ENCODE data around the gene ADCY5. TPM values are rescaled to one million over a fixed set of nuclear protein-coding genes. Genes with fewer than 3 reads are reported as not detected.
A peak's percentile ranks its signal among the peaks of the same experiment; 100 is the strongest.

ADCY5 gene
- total RNA-seq, 1 experiment from 2014 or later = 0.24 TPM

- Histone ChIP-seq H3K27ac (no peak overlapping the region), H3K4me3 (no peak overlapping the region), H3K27me3 (ENCODE audit: insufficient read depth, low read depth) (no peaks in the 10 kb centered on the region), H3K4me2 (no peak overlapping the region), H3F3A (ENCODE audit: insufficient read depth, low read depth) (no peaks in the 10 kb centered on the region), H3K9me3 (ENCODE audit: insufficient read depth, low read depth) (no peaks in the 10 kb centered on the region), H2AFZ (no peak overlapping the region), H3K9me2 (ENCODE audit: insufficient read depth) (no peaks in the 10 kb centered on the region), H3K36me3 (ENCODE audit: low read depth) (no peaks in the 10 kb centered on the region), H4K20me1 (ENCODE audit: insufficient read depth) (no peaks in the 10 kb centered on the region), H3K79me2 (ENCODE audit: low read depth) (no peaks in the 10 kb centered on the region), H3K4me1 (replicated peaks; ENCODE audit: insufficient read depth) (no peaks in the 10 kb centered on the region)
- intact Hi-C loops (cut with micrococcal nuclease; ENCODE audit: unreplicated experiment) = no loop called here
- no peak for DNase-seq
- TF ChIP-seq CTCF (conservative IDR thresholded peaks at IDR 0.05) = no peak
- TF ChIP-seq EZH2 (IDR thresholded peaks at IDR 0.05; ENCODE audit: low read depth) = no peak
- POLR2A ChIA-PET (ENCODE audit: unreplicated experiment) = no interaction called here
- no TSS peak for BruUV-seq (replicated peaks)
- CTCF ChIA-PET = no interaction called here
Observed at GRCh38 chr3:123421353-123422174, 27.3 kb downstream of the ADCY5 start.

- intact Hi-C loops (cut with micrococcal nuclease; ENCODE audit: unreplicated experiment) = no loop called here
Observed at GRCh38 chr3:123420416-123420968, 28.4 kb downstream of the ADCY5 start.

GRCh38 chr3:123419850-123420297, 29.0 kb downstream of the ADCY5 start:
- Histone ChIP-seq H3K4me2 (no peak overlapping the region), H3K36me3 (ENCODE audit: low read depth) (no peaks in the 10 kb centered on the region), H3K9me3 (ENCODE audit: insufficient read depth, low read depth) (no peaks in the 10 kb centered on the region), H3K4me1 (replicated peaks; ENCODE audit: insufficient read depth) (no peaks in the 10 kb centered on the region), H3K27me3 (ENCODE audit: insufficient read depth, low read depth) (no peaks in the 10 kb centered on the region; the same call in 1 of the 2 replicates), H4K20me1 (ENCODE audit: insufficient read depth) (no peaks in the 10 kb centered on the region), H3K27ac (no peak overlapping the region), H3K9me2 (ENCODE audit: insufficient read depth) (no peaks in the 10 kb centered on the region), H3F3A (ENCODE audit: insufficient read depth, low read depth) (no peaks in the 10 kb centered on the region), H3K79me2 (ENCODE audit: low read depth) (no peaks in the 10 kb centered on the region), H3K4me3 (no peak overlapping the region), H2AFZ (no peak overlapping the region)
- no peak for TF ChIP-seq EZH2 (IDR thresholded peaks at IDR 0.05; ENCODE audit: low read depth)
- TF ChIP-seq CTCF (conservative IDR thresholded peaks at IDR 0.05) = no peak
- DNase-seq = peak in 1 of 2 experiments; percentile 8
- ChIA-PET POLR2A (ENCODE audit: unreplicated experiment) (interaction anchor here (0.6 kb wide), 1 partner anchor 143 kb away, joined by 5 read pairs; no protein-coding TSS in a partner anchor), CTCF (no interaction called here)
- BruUV-seq (replicated peaks) = no TSS peak
- intact Hi-C loops (cut with micrococcal nuclease; ENCODE audit: unreplicated experiment) = no loop called here

More at GRCh38 chr3:123420416-123420968, 28.4 kb downstream of the ADCY5 start:
- Histone ChIP-seq H2AFZ (no peak overlapping the region), H3K36me3 (ENCODE audit: low read depth) (no peaks in the 10 kb centered on the region), H3K27ac (no peak overlapping the region), H3K4me1 (replicated peaks; ENCODE audit: insufficient read depth) (no peaks in the 10 kb centered on the region), H3K9me2 (ENCODE audit: insufficient read depth) (no peaks in the 10 kb centered on the region), H4K20me1 (ENCODE audit: insufficient read depth) (no peaks in the 10 kb centered on the region), H3K27me3 (ENCODE audit: insufficient read depth, low read depth) (no peaks in the 10 kb centered on the region; the same call in 1 of the 2 replicates), H3F3A (ENCODE audit: insufficient read depth, low read depth) (no peaks in the 10 kb centered on the region), H3K9me3 (ENCODE audit: insufficient read depth, low read depth) (no peaks in the 10 kb centered on the region), H3K79me2 (ENCODE audit: low read depth) (no peaks in the 10 kb centered on the region), H3K4me2 (no peak overlapping the region), H3K4me3 (no peak overlapping the region)
- TF ChIP-seq EZH2 (IDR thresholded peaks at IDR 0.05; ENCODE audit: low read depth) (no peak), CTCF (conservative IDR thresholded peaks at IDR 0.05) (no peak)
- DNase-seq = no peak
- ChIA-PET POLR2A (ENCODE audit: unreplicated experiment) (interaction anchor here (0.6 kb wide), 1 partner anchor 142 kb away, joined by 5 read pairs; no protein-coding TSS in a partner anchor), CTCF (no interaction called here)
- no TSS peak for BruUV-seq (replicated peaks)
